MCF 10A (cell line): Measurements from ENCODE around the gene KRTAP10-9. TPM values are rescaled to one million over a fixed set of nuclear protein-coding genes. Genes with fewer than 3 reads are reported as not detected.

Source experiments
- BruUV-seq: library from RNA; stranded (reverse); fragments of 400-500 nt; replicated peaks from 2 replicates; lab custom pipeline; 2021; lab: Mats Ljungman, UMichigan
- CTCF ChIA-PET: fragments of 300-600 bp; sonication (Branson Sonifier 250); formaldehyde crosslinking; extraction: SDS; loops from one replicate; lab custom pipeline; 2021; ENCODE audit warnings: antibody characterized with exemption, inconsistent platforms; lab: Yijun Ruan, JAX
- POLR2A ChIA-PET: fragments of 300-600, 350-650 bp; sonication (Branson Sonifier 250); formaldehyde crosslinking; extraction: SDS; loops from one replicate; lab custom pipeline; 2020; ENCODE audit warnings: antibody characterized with exemption, inconsistent platforms; lab: Yijun Ruan, JAX
- DNase-seq: peaks from one replicate; pipeline ENCODE4 v3.0.0-alpha.2; 2018; ENCODE audit not compliant: unreplicated experiment
- H3K27ac Mint-ChIP-seq: one replicate; pipeline ENCODE4 v1.8.0; 2022; ENCODE audit warnings: mild to moderate bottlenecking, low read depth, mixed read lengths; ENCODE audit not compliant: unreplicated experiment
- H3K27me3 Mint-ChIP-seq: one replicate; pipeline ENCODE4 v1.8.0; 2022; ENCODE audit warnings: mixed read lengths; ENCODE audit not compliant: insufficient read depth, unreplicated experiment
- H3K36me3 Mint-ChIP-seq: one replicate; pipeline ENCODE4 v1.8.0; 2022; ENCODE audit warnings: mild to moderate bottlenecking, moderate library complexity, mixed read lengths; ENCODE audit not compliant: insufficient read depth, unreplicated experiment
- H3K4me1 Mint-ChIP-seq: one replicate; pipeline ENCODE4 v1.8.0; 2022; ENCODE audit warnings: mixed read lengths; ENCODE audit not compliant: insufficient read depth, unreplicated experiment
- H3K4me3 Mint-ChIP-seq: one replicate; pipeline ENCODE4 v1.8.0; 2022; ENCODE audit warnings: mild to moderate bottlenecking, moderate library complexity, mixed read lengths; ENCODE audit not compliant: unreplicated experiment
- H3K9me3 Mint-ChIP-seq: one replicate; pipeline ENCODE4 v1.8.0; 2022; ENCODE audit warnings: mixed read lengths; ENCODE audit not compliant: unreplicated experiment
- intact Hi-C: fragments of 100-400 bp; cut with micrococcal nuclease; formaldehyde crosslinking; loops from 2 replicates; pipeline ENCODE4 v1.14.1; 2022
- total RNA-seq: library from RNA; stranded (reverse); gene quantifications from 2 replicates; pipeline ENCODE4 v1.2.3, GENCODE V29; 2022
- TF ChIP-seq, protein P1 (sequence below): fragments of 200-600 bp; IDR thresholded peaks from one replicate; pipeline ENCODE4 v1.8.0; 2022; ENCODE audit warnings: antibody characterized with exemption, mild to moderate bottlenecking; ENCODE audit not compliant: unreplicated experiment

KRTAP10-9 gene
- total RNA-seq, 1 experiment from 2014 or later: not detected

DNA sequence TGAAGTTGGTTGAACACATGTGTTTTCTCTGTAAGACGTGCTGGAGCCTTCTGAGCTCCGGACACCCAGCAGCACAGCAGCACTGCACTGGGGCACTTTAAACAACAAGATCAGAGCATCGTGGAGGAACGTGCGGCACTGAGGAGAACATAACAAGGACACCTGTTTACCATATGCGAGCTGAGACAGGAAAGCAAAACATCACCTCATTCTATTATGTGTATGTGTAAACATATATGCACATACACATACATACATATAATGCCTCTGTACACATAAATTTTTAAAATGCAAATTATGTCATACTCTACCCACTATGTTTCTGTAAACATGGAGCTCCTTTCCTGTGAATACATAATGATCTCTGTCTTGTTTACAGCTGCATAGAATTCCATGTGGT lies 31.4 kb upstream of the KRTAP10-9 start:
- peaks cover 14% of the 10 kb centered on the region for H3K27me3 Mint-ChIP-seq
- ChIA-PET POLR2A (no interaction called here), CTCF (interaction anchor here (1.3 kb wide), 1 partner anchor 198 kb away, joined by 3 read pairs; no protein-coding TSS in a partner anchor)
- H3K36me3 Mint-ChIP-seq: peaks cover 5% of the 10 kb centered on the region
- no peak for DNase-seq
- TF ChIP-seq, protein P1, sequence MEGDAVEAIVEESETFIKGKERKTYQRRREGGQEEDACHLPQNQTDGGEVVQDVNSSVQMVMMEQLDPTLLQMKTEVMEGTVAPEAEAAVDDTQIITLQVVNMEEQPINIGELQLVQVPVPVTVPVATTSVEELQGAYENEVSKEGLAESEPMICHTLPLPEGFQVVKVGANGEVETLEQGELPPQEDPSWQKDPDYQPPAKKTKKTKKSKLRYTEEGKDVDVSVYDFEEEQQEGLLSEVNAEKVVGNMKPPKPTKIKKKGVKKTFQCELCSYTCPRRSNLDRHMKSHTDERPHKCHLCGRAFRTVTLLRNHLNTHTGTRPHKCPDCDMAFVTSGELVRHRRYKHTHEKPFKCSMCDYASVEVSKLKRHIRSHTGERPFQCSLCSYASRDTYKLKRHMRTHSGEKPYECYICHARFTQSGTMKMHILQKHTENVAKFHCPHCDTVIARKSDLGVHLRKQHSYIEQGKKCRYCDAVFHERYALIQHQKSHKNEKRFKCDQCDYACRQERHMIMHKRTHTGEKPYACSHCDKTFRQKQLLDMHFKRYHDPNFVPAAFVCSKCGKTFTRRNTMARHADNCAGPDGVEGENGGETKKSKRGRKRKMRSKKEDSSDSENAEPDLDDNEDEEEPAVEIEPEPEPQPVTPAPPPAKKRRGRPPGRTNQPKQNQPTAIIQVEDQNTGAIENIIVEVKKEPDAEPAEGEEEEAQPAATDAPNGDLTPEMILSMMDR: no peak
- H3K4me3 Mint-ChIP-seq: no peak overlapping the region
- H3K9me3 Mint-ChIP-seq: peaks cover 14% of the 10 kb centered on the region
- BruUV-seq: no TSS peak
- peaks cover 6% of the 10 kb centered on the region for H3K4me1 Mint-ChIP-seq
- intact Hi-C loops: no loop called here
- H3K27ac Mint-ChIP-seq: no peak overlapping the region

DNA sequence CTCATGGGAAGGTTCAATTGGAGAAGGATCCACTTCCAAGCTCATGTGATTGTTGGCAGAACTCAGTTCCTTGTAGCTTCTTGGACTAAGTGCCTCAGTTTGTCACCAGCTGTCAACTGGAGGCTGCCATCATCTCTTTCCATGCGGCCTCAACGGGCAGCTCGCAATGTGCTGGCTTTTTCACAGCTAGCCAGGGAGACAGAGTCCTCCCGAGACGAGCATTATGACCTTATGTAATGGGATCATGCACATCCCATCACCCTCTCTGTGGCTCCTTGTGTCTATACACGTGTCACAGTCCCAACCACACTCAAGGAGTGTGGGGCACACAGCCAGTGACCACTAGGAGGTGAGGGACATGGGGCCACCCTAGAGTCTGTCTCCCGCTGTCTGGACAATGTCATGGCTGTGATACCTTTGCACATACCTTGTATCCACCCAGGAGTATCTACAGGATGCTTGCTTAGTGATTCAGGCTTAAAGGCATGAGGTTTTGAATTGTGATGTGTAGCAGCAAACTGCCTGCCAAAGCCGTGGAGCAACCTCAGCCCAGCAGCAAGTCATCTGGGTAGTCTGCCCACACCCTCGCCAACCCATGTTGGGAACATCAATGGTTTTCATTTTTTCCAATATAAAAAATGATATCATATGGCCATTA lies 30.7 kb upstream of the KRTAP10-9 start:
- CTCF ChIA-PET: interaction anchor here (1.1 to 1.3 kb wide), 2 partner anchors 197 to 198 kb away, joined by 3 read pairs; no protein-coding TSS in a partner anchor
- intact Hi-C loops: no loop called here
- H3K4me3 Mint-ChIP-seq: no peak overlapping the region
- no TSS peak for BruUV-seq
- no peak for DNase-seq
- peaks cover 14% of the 10 kb centered on the region for H3K9me3 Mint-ChIP-seq
- POLR2A ChIA-PET: interaction anchor here (0.7 to 1.5 kb wide), 2 partner anchors 29 to 343 kb away, joined by 3 read pairs; no protein-coding TSS in a partner anchor
- H3K27me3 Mint-ChIP-seq: peaks cover 17% of the 10 kb centered on the region
- H3K36me3 Mint-ChIP-seq: peaks cover 5% of the 10 kb centered on the region
- H3K4me1 Mint-ChIP-seq: peaks cover 6% of the 10 kb centered on the region
- H3K27ac Mint-ChIP-seq: no peak overlapping the region
- TF ChIP-seq, protein P1: no peak

DNA sequence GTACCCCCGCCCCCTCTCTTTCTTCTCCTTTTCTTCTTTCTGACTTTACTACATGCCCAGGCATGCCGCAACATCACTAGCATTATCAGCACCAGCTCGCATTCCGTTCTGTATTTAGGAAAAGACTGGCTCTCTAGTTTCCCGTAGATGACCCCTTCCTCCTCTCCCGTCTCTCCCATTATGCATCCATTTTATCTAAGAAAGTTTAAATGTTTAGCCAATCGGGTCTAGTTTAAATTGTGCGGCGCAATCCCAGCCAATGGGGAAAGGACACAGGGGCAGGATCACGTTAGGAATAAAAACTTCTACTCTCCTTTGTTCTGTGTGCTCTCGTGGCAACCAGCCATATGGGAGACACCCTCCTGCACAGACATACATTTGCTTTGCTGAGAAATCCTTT lies 28.8 kb upstream of the KRTAP10-9 start:
- H3K4me1 Mint-ChIP-seq: peaks cover 6% of the 10 kb centered on the region
- intact Hi-C loops: no loop called here

More for the DNA sequence above, 28.8 kb upstream of the KRTAP10-9 start:
- ChIA-PET POLR2A (no interaction called here), CTCF (no interaction called here)
- Mint-ChIP-seq H3K27ac (no peak overlapping the region), H3K9me3 (peaks cover 14% of the 10 kb centered on the region), H3K4me3 (no peak overlapping the region), H3K27me3 (peaks cover 26% of the 10 kb centered on the region), H3K36me3 (peaks cover 5% of the 10 kb centered on the region)
- no TSS peak for BruUV-seq
- TF ChIP-seq, protein P1: no peak
- peak; percentile 11 for DNase-seq
